Endodermal cell (in vitro differentiated cells): ENCODE measurements around the gene KIAA1217. TPM values are rescaled to one million over a fixed set of nuclear protein-coding genes. Genes with fewer than 3 reads are reported as not detected.
A peak's percentile ranks its signal among the peaks of the same experiment; 100 is the strongest.

Experiments
- DNase-seq: peaks from one replicate; pipeline ENCODE4 v3.0.0-alpha.2; 2017
- H3K27ac ChIP-seq: 2 replicates; pipeline ENCODE4 v1.5.1; 2013; ENCODE audit warnings: mild to moderate bottlenecking, low read depth, low read length, moderate library complexity
- H3K27me3 ChIP-seq: 2 replicates; pipeline ENCODE4 v1.6.1; 2013; ENCODE audit warnings: mild to moderate bottlenecking, low read length, moderate library complexity; ENCODE audit not compliant: insufficient read depth, control insufficient read depth, poor library complexity, severe bottlenecking
- H3K36me3 ChIP-seq: 2 replicates; pipeline ENCODE4 v1.7.0; 2013; ENCODE audit warnings: mild to moderate bottlenecking, low read length, moderate library complexity; ENCODE audit not compliant: control insufficient read depth, insufficient read depth
- H3K4me1 ChIP-seq: one replicate; pipeline ENCODE4 v1.7.0; 2013; ENCODE audit warnings: low read length; ENCODE audit not compliant: control insufficient read depth, insufficient read depth
- H3K4me3 ChIP-seq: 2 replicates; pipeline ENCODE4 v1.5.1; 2013; ENCODE audit warnings: mild to moderate bottlenecking, low read length, moderate library complexity
- H3K9ac ChIP-seq: 2 replicates; pipeline ENCODE4 v1.6.1; 2013; ENCODE audit warnings: mild to moderate bottlenecking, low read length, moderate library complexity; ENCODE audit not compliant: poor library complexity, severe bottlenecking; ENCODE audit errors: extremely low read depth
- H3K9me3 ChIP-seq: 2 replicates; pipeline ENCODE4 v1.6.1; 2013; ENCODE audit warnings: mild to moderate bottlenecking, low read length, moderate library complexity; ENCODE audit not compliant: control insufficient read depth
- H3K27ac Mint-ChIP-seq: 2 replicates; pipeline ENCODE4 v1.8.0; 2020; ENCODE audit warnings: mixed read lengths
- H3K27me3 Mint-ChIP-seq: 2 replicates; pipeline ENCODE4 v1.8.0; 2021; ENCODE audit warnings: mild to moderate bottlenecking, mixed read lengths; ENCODE audit not compliant: insufficient read depth
- H3K36me3 Mint-ChIP-seq: 2 replicates; pipeline ENCODE4 v1.8.0; 2020; ENCODE audit warnings: low read depth, mixed read lengths
- H3K4me1 Mint-ChIP-seq: 2 replicates; pipeline ENCODE4 v1.8.0; 2020; ENCODE audit warnings: mixed read lengths
- H3K4me3 Mint-ChIP-seq: 2 replicates; pipeline ENCODE4 v1.8.0; 2020; ENCODE audit warnings: mild to moderate bottlenecking, moderate library complexity, mixed read lengths
- H3K9me3 Mint-ChIP-seq: 2 replicates; pipeline ENCODE4 v1.8.0; 2020; ENCODE audit warnings: mild to moderate bottlenecking, mixed read lengths
- WGBS, 2 experiments: methylation state at CpG; one replicate each; pipeline versions ENCODE4 v1.1.5 to v1.1.7; 2013; ENCODE audit warnings: missing lambda C conversion rate in 2 of 2, mixed read lengths in 1 of 2; ENCODE audit not compliant: insufficient coverage in 1 of 2, insufficient read length in 1 of 2; 5-methylcytosine and 5-hydroxymethylcytosine counted together
- total RNA-seq, 2 donors: library from RNA; stranded (reverse); fragmentation: NEBNext Ultra II Directional in 1 of 2; extraction: Animal tissue kit (Norgen Biotek cat#: 25700) in 1 of 2; gene quantifications; 2 replicates in 1 of 2; 3 replicates in 1 of 2; pipeline ENCODE4 v1.2.1, GENCODE V29; 2021
- TF ChIP-seq, protein P1 (sequence below): fragments of 200-600 bp; sonication (generic); conservative IDR thresholded peaks from 2 replicates; pipeline ENCODE4 v1.5.0; 2021; ENCODE audit warnings: antibody characterized with exemption, mild to moderate bottlenecking

The KIAA1217 gene
- total RNA-seq, 2 donors from 2014 or later: 25.4 to 27.2 TPM

DNA sequence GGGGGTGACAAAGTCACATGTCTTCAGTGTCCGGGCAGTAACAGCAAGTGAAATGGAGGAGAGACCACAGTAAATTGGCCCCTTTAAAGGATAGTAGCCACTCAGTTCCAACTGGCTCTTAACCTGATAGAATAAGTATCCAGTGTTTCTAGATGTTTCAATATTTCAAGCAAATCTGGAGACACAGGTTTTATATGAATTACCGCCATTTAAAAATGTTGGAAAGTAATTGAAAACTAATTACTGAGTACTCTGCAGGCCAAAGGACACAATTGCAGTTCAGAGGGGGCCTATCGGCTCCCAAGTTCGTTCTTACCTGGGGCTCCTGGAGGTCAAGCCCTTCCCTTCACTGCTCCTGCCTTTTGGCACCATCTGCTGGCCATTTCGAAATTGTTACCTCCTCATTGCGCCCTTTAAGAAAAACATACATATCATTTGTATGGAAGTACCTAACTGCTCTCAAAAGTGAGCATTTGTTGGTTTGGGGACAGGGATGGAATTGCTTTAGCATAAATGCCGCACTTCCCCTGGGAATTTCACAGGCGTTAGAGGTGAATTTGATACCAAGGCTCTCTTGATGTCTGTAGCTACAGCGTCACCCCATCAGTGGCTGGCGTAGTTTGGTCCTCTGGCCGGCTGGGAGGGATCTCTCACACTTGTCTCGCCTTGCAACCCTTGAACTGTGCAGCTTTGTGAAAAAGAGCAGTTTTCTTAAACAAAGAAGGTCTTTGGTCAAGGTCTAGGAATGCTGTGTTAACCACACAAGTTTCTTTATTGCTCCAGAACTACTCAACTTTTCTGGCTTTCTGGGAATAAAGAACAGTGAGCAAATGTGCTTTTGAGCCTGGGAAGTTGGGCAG is 294.8 kb downstream of the KIAA1217 start:
- DNase-seq: peak; percentile 89
- H3K4me1 Mint-ChIP-seq: peaks cover 3% of the 10 kb centered on the region
- H3K27ac Mint-ChIP-seq: no peak overlapping the region
- H3K4me1 ChIP-seq: no peaks in the 10 kb centered on the region
- WGBS, 2 experiments: 61 to 65% methylated on average over 9 to 12 of the region's 12 CpGs
- H3K27ac ChIP-seq: no peak overlapping the region
- TF ChIP-seq, protein P1, sequence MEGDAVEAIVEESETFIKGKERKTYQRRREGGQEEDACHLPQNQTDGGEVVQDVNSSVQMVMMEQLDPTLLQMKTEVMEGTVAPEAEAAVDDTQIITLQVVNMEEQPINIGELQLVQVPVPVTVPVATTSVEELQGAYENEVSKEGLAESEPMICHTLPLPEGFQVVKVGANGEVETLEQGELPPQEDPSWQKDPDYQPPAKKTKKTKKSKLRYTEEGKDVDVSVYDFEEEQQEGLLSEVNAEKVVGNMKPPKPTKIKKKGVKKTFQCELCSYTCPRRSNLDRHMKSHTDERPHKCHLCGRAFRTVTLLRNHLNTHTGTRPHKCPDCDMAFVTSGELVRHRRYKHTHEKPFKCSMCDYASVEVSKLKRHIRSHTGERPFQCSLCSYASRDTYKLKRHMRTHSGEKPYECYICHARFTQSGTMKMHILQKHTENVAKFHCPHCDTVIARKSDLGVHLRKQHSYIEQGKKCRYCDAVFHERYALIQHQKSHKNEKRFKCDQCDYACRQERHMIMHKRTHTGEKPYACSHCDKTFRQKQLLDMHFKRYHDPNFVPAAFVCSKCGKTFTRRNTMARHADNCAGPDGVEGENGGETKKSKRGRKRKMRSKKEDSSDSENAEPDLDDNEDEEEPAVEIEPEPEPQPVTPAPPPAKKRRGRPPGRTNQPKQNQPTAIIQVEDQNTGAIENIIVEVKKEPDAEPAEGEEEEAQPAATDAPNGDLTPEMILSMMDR: peak; percentile 92
- H3K9me3 Mint-ChIP-seq: no peaks in the 10 kb centered on the region
- H3K36me3 Mint-ChIP-seq: peaks cover 8% of the 10 kb centered on the region
- H3K4me3 Mint-ChIP-seq: no peak overlapping the region
- no peaks in the 10 kb centered on the region for H3K27me3 Mint-ChIP-seq
- H3K9me3 ChIP-seq: no peaks in the 10 kb centered on the region
- no peak overlapping the region for H3K9ac ChIP-seq
- H3K36me3 ChIP-seq: peaks cover 28% of the 10 kb centered on the region
- no peak overlapping the region for H3K4me3 ChIP-seq
- no peaks in the 10 kb centered on the region for H3K27me3 ChIP-seq

DNA sequence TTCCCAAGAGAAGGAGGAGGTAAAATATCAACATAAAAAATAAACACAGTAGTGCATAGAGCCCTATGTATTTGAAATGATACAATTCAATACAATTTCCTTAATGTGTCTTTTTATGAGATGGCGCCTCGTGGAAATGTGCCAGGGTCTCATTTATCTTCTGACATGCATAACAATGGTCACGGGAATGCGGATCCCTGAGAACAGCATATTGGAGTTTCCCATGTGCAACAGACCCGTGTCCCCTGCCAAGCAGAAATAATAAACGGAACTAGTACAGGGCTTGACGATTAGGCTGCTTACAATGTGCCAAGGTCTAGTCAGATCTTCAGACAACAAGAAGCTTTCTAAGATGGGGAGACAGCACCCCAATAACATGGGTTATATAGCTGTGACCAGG is 296.8 kb downstream of the KIAA1217 start:
- Mint-ChIP-seq H3K4me1 (peaks cover 3% of the 10 kb centered on the region), H3K27ac (no peak overlapping the region), H3K27me3 (no peaks in the 10 kb centered on the region), H3K9me3 (no peaks in the 10 kb centered on the region), H3K36me3 (peaks cover 8% of the 10 kb centered on the region), H3K4me3 (no peak overlapping the region)
- WGBS, 2 experiments: 94 to 97% methylated on average over 7 of the region's 7 CpGs
- Histone ChIP-seq H3K27ac (no peak overlapping the region), H3K27me3 (no peaks in the 10 kb centered on the region), H3K4me3 (no peak overlapping the region), H3K36me3 (peaks cover 28% of the 10 kb centered on the region), H3K9me3 (no peaks in the 10 kb centered on the region), H3K4me1 (no peaks in the 10 kb centered on the region), H3K9ac (no peak overlapping the region)
- no peak for DNase-seq
- TF ChIP-seq, protein P1: no peak

DNA sequence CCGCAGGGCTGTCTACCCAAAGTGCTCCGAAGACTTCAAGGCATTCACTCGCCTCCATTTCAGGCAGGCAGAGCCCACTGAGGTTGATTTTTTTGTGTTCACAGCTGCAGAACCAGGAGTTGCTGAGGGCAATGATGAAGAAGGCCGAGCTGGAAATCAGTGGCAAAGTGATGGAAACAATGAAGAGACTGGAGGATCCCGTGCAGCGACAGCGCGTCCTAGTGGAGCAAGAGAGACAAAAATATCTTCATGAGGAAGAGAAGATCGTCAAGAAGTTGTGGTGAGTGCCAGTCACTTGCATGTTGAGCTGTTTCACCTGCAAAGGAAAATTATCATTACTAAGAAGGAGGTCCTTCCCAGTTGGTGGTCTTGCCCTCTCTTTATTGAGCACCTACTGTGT is 304.2 kb downstream of the KIAA1217 start:
- TF ChIP-seq, protein P1: peak; percentile 72
- Histone ChIP-seq H3K27ac (no peak overlapping the region), H3K9ac (no peak overlapping the region), H3K4me1 (no peaks in the 10 kb centered on the region), H3K9me3 (no peaks in the 10 kb centered on the region), H3K36me3 (peaks cover 26% of the 10 kb centered on the region), H3K4me3 (no peak overlapping the region), H3K27me3 (no peaks in the 10 kb centered on the region)
- H3K36me3 Mint-ChIP-seq: peaks cover 7% of the 10 kb centered on the region
- no peaks in the 10 kb centered on the region for H3K4me1 Mint-ChIP-seq
- H3K27ac Mint-ChIP-seq: no peak overlapping the region
- DNase-seq: peak; percentile 73
- H3K9me3 Mint-ChIP-seq: no peaks in the 10 kb centered on the region
- 90 to 91% methylated on average over 9 of the region's 9 CpGs for WGBS, 2 experiments
- no peaks in the 10 kb centered on the region for H3K27me3 Mint-ChIP-seq
- no peak overlapping the region for H3K4me3 Mint-ChIP-seq
